Measurements from ENCODE around the gene LBHD2. TPM values are rescaled to one million over a fixed set of nuclear protein-coding genes. Genes with fewer than 3 reads are reported as not detected.

Gene LBHD2
- total RNA-seq, 2 experiments from 2014 or later, result not detected

DNA sequence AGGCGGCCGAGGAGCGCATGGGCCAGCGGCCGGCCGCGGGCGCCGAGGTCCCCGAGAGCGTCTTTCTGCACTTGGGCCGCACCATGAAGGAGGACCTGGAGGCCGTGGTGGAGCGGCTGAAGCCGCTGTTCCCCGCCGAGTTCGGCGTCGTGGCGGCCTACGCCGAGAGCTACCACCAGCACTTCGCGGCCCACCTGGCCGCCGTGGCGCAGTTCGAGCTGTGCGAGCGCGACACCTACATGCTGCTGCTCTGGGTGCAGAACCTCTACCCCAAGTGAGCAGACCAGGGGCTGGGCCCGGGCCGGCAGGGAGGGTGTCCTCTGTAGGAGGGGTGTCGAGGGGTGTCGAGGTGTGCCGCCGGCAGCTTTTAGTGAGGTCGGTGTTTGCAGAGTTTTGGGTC, 43.3 kb downstream of the LBHD2 start:
- H3K4me3 Mint-ChIP-seq, result no peak overlapping the region
- H3K9me3 Mint-ChIP-seq, result no peaks in the 10 kb centered on the region
- CTCF ChIA-PET, result no interaction called here
- H3K27ac Mint-ChIP-seq, result no peak overlapping the region
- POLR2A ChIA-PET, result no interaction called here
- DNase-seq, result no peak
- peaks cover 2% of the 10 kb centered on the region for H3K4me1 Mint-ChIP-seq
- peaks cover 7% of the 10 kb centered on the region for H3K27me3 Mint-ChIP-seq
- no peaks in the 10 kb centered on the region for H3K36me3 Mint-ChIP-seq (ENCODE audit: low read depth)

- DNase-seq, result no peak
- H3K36me3 Mint-ChIP-seq (ENCODE audit: low read depth), result no peaks in the 10 kb centered on the region
- ChIA-PET POLR2A (no interaction called here), CTCF (no interaction called here)
- H3K27ac Mint-ChIP-seq, result no peak overlapping the region
- H3K4me1 Mint-ChIP-seq, result peaks cover 2% of the 10 kb centered on the region
- H3K4me3 Mint-ChIP-seq, result no peak overlapping the region
- peaks cover 6% of the 10 kb centered on the region for H3K27me3 Mint-ChIP-seq
- H3K9me3 Mint-ChIP-seq, result no peaks in the 10 kb centered on the region
These were observed 44.0 kb downstream of the LBHD2 start for GRCh38 chr14:103127861-103128598.

DNA sequence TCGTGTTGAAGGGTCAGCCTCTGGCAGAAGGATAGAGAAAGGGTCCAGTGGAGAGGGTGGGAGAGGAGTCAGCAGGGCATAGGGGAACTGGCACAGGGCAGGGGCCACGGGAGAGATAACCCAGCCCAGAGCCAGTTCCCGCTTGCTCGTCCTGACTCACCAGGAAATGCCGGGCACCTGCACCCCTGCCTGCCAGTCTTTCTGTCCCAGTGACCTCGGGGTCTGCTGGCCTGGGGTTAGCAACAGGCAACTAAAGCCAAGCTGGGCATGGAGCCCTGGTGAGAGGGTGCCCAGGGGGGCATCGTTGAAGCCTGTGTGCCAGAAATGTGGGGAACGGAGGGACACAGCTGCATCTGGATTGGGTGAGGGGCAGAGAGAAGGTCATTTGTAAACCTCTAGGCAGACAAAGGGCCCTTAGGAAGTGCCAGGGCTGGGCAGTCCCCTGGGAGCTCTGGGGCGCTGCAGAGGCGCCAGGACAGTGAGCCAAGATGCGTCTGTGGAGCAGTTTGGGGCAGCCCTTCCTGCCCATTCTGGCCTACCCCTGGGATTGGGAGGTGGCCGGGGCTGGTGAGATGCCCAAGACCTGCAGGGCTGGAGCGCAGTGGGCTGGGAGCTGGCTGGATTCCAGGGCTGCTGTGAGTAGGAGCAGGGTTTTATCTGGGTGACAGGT, 44.8 kb downstream of the LBHD2 start:
- Mint-ChIP-seq H3K27ac (no peak overlapping the region), H3K4me3 (no peak overlapping the region), H3K36me3 (ENCODE audit: low read depth) (no peaks in the 10 kb centered on the region), H3K9me3 (no peaks in the 10 kb centered on the region), H3K27me3 (peaks cover 6% of the 10 kb centered on the region), H3K4me1 (peaks cover 2% of the 10 kb centered on the region)
- ChIA-PET CTCF (no interaction called here), POLR2A (no interaction called here)
- no peak for DNase-seq

DNA sequence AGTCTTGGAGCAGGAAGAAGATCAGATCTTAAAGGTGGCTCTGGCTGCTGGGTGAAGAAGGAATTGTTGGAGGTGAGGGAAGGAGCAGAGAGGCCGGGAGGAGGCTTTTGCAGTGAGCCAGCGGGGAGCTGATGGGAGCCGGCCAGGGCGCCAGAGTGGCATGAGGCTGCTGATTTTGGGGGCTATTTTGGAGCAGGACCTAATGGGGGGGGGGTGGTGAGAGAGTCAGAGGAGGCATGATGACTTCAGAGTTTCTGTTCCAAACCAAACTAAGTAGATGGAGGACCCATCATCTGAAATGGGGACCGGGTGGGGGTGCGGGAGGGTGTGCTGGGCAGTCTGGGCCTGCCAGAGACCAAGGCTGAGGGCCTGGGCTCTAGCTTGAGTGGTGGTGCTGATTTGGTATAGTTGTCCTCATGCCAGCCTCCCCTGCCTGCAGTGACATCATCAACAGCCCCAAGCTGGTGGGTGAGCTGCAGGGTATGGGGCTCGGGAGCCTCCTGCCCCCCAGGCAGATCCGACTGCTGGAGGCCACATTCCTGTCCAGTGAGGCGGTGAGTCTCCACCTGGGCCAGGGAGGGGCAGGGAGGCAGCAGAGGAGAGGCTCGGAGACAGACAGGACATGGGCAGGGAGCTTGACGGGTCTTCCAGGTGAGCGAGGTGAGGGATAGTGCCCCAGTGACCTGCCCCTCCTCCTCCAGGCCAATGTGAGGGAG, 45.4 kb downstream of the LBHD2 start:
- Mint-ChIP-seq H3K4me1 (no peaks in the 10 kb centered on the region), H3K9me3 (no peaks in the 10 kb centered on the region), H3K27me3 (no peaks in the 10 kb centered on the region), H3K27ac (no peak overlapping the region), H3K4me3 (no peak overlapping the region), H3K36me3 (ENCODE audit: low read depth) (no peaks in the 10 kb centered on the region)
- ChIA-PET CTCF (interaction anchor here (1.1 kb wide), 1 partner anchor 24 kb away, joined by 3 read pairs; no protein-coding TSS in a partner anchor), POLR2A (no interaction called here)
- no peak for DNase-seq

DNA sequence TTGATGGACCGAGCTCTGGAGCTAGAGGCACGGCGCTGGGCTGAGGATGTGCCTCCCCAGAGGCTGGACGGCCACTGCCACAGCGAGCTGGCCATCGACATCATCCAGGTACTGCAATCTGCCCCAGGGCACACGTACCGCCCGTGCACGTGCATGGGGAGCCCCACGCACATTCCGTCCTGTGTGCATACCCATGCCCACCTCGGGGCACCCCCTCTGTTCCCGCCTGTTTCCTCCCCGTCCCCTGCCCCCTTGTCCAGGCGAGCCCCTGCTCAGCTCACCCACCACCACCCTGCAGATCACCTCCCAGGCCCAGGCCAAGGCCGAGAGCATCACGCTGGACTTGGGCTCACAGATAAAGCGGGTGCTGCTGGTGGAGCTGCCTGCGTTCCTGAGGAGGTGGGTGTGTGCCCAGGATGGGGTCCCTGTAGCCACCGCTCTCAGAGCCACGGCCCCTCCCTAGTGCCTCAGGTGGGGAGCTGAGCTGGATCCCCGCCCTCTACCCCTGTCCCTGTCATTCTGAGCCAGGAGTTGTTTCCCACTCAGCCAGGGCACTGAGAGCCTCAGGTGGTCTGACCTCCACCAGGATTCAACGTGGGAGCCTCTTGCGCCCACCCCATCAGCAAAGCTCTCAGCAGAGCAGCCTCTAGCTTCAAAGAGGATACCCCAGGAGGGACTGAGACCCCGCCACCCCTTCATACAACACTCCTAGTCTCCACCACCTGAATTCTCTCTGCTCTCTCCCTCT, 46.2 kb downstream of the LBHD2 start:
- ChIA-PET CTCF (interaction anchor here (1.1 kb wide), 1 partner anchor 25 kb away, joined by 3 read pairs; no protein-coding TSS in a partner anchor), POLR2A (no interaction called here)
- H3K27me3 Mint-ChIP-seq, result no peaks in the 10 kb centered on the region
- no peak for DNase-seq
- no peaks in the 10 kb centered on the region for H3K36me3 Mint-ChIP-seq (ENCODE audit: low read depth)
- H3K27ac Mint-ChIP-seq, result no peak overlapping the region
- H3K4me1 Mint-ChIP-seq, result no peaks in the 10 kb centered on the region
- no peak overlapping the region for H3K4me3 Mint-ChIP-seq
- no peaks in the 10 kb centered on the region for H3K9me3 Mint-ChIP-seq

DNA sequence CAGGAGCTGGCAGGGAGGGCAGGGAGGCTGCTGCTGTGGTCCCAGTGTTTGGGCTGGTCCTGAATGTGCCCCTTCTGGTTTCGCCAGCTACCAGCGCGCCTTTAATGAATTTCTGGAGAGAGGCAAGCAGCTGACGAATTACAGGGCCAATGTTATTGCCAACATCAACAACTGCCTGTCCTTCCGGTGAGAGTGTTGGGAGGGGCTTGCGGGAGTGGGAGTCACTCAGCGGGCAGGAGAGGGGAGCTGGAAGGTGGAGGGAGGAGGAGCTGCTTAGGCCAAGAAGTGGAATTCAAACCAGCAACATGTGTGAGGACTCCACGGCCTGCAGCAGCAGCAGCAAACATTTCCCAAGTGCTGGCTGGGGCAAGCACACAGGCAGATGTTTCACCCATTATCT, 47.0 kb downstream of the LBHD2 start:
- H3K4me1 Mint-ChIP-seq, result no peaks in the 10 kb centered on the region
- DNase-seq, result no peak
- H3K36me3 Mint-ChIP-seq (ENCODE audit: low read depth), result no peaks in the 10 kb centered on the region
- H3K27ac Mint-ChIP-seq, result no peak overlapping the region
- POLR2A ChIA-PET, result no interaction called here
- H3K9me3 Mint-ChIP-seq, result no peaks in the 10 kb centered on the region
- H3K4me3 Mint-ChIP-seq, result no peak overlapping the region
- no peaks in the 10 kb centered on the region for H3K27me3 Mint-ChIP-seq
- CTCF ChIA-PET, result no interaction called here

- Mint-ChIP-seq H3K9me3 (no peaks in the 10 kb centered on the region), H3K36me3 (ENCODE audit: low read depth) (no peaks in the 10 kb centered on the region)
- POLR2A ChIA-PET, result no interaction called here
These were observed 47.6 kb downstream of the LBHD2 start for GRCh38 chr14:103131580-103131979.

GRCh38 chr14:103132381-103133209, 48.6 kb downstream of the LBHD2 start:
- ChIA-PET CTCF (no interaction called here), POLR2A (no interaction called here)
- H3K4me1 Mint-ChIP-seq, result no peaks in the 10 kb centered on the region
- no peaks in the 10 kb centered on the region for H3K9me3 Mint-ChIP-seq
- DNase-seq, result no peak
- no peaks in the 10 kb centered on the region for H3K36me3 Mint-ChIP-seq (ENCODE audit: low read depth)
- H3K4me3 Mint-ChIP-seq, result no peak overlapping the region
- no peak overlapping the region for H3K27ac Mint-ChIP-seq
- H3K27me3 Mint-ChIP-seq, result no peaks in the 10 kb centered on the region

More at GRCh38 chr14:103131580-103131979, 47.6 kb downstream of the LBHD2 start:
- Mint-ChIP-seq H3K27me3 (no peaks in the 10 kb centered on the region), H3K4me3 (no peak overlapping the region), H3K4me1 (no peaks in the 10 kb centered on the region), H3K27ac (no peak overlapping the region)
- CTCF ChIA-PET, result no interaction called here
- DNase-seq, result no peak

- Mint-ChIP-seq H3K4me3 (no peak overlapping the region), H3K27ac (no peak overlapping the region), H3K9me3 (no peaks in the 10 kb centered on the region), H3K4me1 (no peaks in the 10 kb centered on the region), H3K27me3 (no peaks in the 10 kb centered on the region), H3K36me3 (ENCODE audit: low read depth) (no peaks in the 10 kb centered on the region)
- POLR2A ChIA-PET, result no interaction called here
- DNase-seq, result no peak
- CTCF ChIA-PET, result no interaction called here
These were observed 49.5 kb downstream of the LBHD2 start for GRCh38 chr14:103133210-103134140.

GRCh38 chr14:103134405-103134804, 50.4 kb downstream of the LBHD2 start:
- Mint-ChIP-seq H3K4me3 (no peak overlapping the region), H3K36me3 (ENCODE audit: low read depth) (no peaks in the 10 kb centered on the region), H3K27me3 (no peaks in the 10 kb centered on the region), H3K27ac (no peak overlapping the region), H3K4me1 (no peaks in the 10 kb centered on the region), H3K9me3 (no peaks in the 10 kb centered on the region)
- DNase-seq, result no peak
- CTCF ChIA-PET, result no interaction called here
- POLR2A ChIA-PET, result no interaction called here

GRCh38 chr14:103134919-103135318, 50.9 kb downstream of the LBHD2 start:
- H3K36me3 Mint-ChIP-seq (ENCODE audit: low read depth), result no peaks in the 10 kb centered on the region
- CTCF ChIA-PET, result no interaction called here
- no peaks in the 10 kb centered on the region for H3K9me3 Mint-ChIP-seq
- no peaks in the 10 kb centered on the region for H3K4me1 Mint-ChIP-seq
- no peak overlapping the region for H3K27ac Mint-ChIP-seq
- POLR2A ChIA-PET, result no interaction called here
- no peaks in the 10 kb centered on the region for H3K27me3 Mint-ChIP-seq
- no peak for DNase-seq
- no peak overlapping the region for H3K4me3 Mint-ChIP-seq
